Measurements from ENCODE around the gene PCDH18. TPM values are rescaled to one million over a fixed set of nuclear protein-coding genes. Genes with fewer than 3 reads are reported as not detected.

Gene PCDH18, protein sequence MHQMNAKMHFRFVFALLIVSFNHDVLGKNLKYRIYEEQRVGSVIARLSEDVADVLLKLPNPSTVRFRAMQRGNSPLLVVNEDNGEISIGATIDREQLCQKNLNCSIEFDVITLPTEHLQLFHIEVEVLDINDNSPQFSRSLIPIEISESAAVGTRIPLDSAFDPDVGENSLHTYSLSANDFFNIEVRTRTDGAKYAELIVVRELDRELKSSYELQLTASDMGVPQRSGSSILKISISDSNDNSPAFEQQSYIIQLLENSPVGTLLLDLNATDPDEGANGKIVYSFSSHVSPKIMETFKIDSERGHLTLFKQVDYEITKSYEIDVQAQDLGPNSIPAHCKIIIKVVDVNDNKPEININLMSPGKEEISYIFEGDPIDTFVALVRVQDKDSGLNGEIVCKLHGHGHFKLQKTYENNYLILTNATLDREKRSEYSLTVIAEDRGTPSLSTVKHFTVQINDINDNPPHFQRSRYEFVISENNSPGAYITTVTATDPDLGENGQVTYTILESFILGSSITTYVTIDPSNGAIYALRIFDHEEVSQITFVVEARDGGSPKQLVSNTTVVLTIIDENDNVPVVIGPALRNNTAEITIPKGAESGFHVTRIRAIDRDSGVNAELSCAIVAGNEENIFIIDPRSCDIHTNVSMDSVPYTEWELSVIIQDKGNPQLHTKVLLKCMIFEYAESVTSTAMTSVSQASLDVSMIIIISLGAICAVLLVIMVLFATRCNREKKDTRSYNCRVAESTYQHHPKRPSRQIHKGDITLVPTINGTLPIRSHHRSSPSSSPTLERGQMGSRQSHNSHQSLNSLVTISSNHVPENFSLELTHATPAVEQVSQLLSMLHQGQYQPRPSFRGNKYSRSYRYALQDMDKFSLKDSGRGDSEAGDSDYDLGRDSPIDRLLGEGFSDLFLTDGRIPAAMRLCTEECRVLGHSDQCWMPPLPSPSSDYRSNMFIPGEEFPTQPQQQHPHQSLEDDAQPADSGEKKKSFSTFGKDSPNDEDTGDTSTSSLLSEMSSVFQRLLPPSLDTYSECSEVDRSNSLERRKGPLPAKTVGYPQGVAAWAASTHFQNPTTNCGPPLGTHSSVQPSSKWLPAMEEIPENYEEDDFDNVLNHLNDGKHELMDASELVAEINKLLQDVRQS
- 30.2 TPM for polyA plus RNA-seq (2013, experiment 1 of 2)
- polyA plus RNA-seq (2013, experiment 2 of 2), result 30.2 TPM

DNA sequence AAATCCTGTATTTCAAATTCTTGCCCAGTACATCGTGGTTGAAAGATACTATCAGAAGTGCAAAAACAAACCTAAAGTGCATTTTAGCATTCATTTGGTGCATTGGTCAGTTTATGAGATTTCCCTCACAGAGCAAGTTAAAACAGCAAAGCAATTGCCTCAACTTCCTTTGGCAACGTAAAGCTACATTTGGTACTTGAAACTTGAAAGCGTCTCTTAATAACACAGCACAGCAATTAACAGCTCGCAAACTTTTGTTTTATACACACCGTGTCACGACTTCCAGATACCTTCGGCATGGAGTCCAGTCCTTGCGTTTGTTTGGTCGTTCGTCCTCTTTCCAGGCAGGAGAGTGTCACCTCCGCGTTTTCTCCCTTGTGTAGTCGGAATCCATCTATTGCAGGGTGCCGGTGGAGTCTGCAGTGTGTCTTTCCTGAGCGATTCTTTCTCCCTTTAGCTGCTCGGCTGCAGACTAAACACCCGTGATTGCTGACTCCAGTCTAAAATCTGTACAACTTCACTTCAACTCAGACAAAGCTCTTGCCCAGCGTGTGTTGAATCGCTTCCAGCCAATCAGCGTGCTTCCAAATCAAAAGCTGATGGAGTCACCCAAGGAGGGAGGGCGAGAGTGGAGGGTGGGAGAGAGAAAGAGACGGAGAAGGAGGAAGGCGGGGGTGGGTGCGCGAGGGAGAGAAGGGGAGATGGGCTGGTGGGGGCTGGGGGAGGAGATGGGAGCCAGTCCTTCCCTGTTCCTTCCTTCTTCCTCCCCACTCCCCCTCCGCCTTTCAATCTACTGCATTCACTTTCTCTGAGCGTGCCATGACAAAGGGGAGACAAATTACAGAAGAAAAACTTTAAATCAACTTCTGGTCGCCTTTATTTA lies at the start of gene PCDH18:
PCDH18 (minus strand) TSS at position 509 of the 883 bp plus-strand sequence; CDS start at position 103, 406 bp downstream.
- no CpG with 5 or more reads among the region's 28 CpGs for WGBS, 2 donors (ENCODE audit: extremely low coverage in 2 of 2, insufficient read length in 2 of 2, insufficient replicate concordance in 1 of 2)
- H3K18ac ChIP-seq (ENCODE audit: low read length), result peak within 1 kb of the TSS; percentile 83
- DNase-seq (ENCODE audit: low spot score), result peak; percentile 92

DNA sequence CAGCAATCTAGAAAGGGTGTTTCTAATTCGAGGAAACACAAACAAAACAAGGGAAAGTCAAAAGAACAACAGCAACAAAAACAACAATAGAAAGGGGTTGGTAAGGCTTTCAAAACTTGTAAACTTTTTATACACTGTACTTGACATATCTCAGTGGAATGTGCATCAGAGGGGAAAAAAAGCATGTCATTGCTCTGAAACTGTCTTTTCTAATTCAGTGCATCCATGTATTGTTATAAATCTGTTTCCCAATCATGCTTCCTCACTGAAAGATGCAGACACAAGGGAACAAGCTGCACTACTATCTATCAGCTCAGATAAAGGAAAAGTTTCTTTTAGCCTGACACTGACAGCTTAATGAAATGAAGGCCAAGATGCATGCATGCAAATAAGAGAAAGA lies 44.2 kb upstream of the PCDH18 start:
- Histone ChIP-seq H3K4me3 (ENCODE audit: low read length in 2 of 2) (no peak overlapping the region), H4K91ac (ENCODE audit: low read depth, low read length, poor library complexity) (no peak overlapping the region), H3K4me1 (ENCODE audit: control insufficient read depth in 2 of 2, insufficient read depth in 1 of 2, low read depth in 1 of 2, low read length in 2 of 2) (peaks cover 0 to 6% of the 10 kb centered on the region in 2 donors), H3K14ac (ENCODE audit: low read length) (no peak overlapping the region), H2BK5ac (ENCODE audit: low read length) (no peak overlapping the region), H3K36me3 (replicated peaks in 1 of 2; ENCODE audit: control insufficient read depth in 2 of 2, insufficient read depth in 2 of 2, low read length in 2 of 2) (no peaks in the 10 kb centered on the region), H3K4ac (ENCODE audit: low read length) (no peak overlapping the region), H2AK5ac (ENCODE audit: low read depth, low read length) (no peak overlapping the region), H2AFZ (ENCODE audit: low read length) (peak overlapping the region; percentile 63), H4K8ac (ENCODE audit: low read depth, low read length) (no peak overlapping the region), H3K27me3 (ENCODE audit: control insufficient read depth in 3 of 3, insufficient read depth in 3 of 3, low read depth in 1 of 3, low read length in 3 of 3) (no peaks in the 10 kb centered on the region), H3K23ac (ENCODE audit: low read depth, low read length, poor library complexity) (no peak overlapping the region), H3K79me1 (ENCODE audit: low read depth, low read length) (no peaks in the 10 kb centered on the region), H3K27ac (replicated peaks; ENCODE audit: low read length) (no peak overlapping the region), H3K9me3 (replicated peaks in 1 of 2; ENCODE audit: control insufficient read depth in 2 of 2, insufficient read depth in 1 of 2, low read depth in 1 of 2, low read length in 2 of 2) (no peaks in the 10 kb centered on the region), H2BK120ac (ENCODE audit: low read depth, low read length) (no peak overlapping the region), H2BK15ac (ENCODE audit: low read length) (no peak overlapping the region), H2BK12ac (ENCODE audit: low read length) (no peak overlapping the region), H3K9ac (ENCODE audit: low read depth, low read length, poor library complexity) (no peak overlapping the region), H3K4me2 (ENCODE audit: insufficient read depth, low read length, poor library complexity, severe bottlenecking) (no peak overlapping the region), H3K18ac (ENCODE audit: low read length) (no peak overlapping the region)
- WGBS, 2 donors (ENCODE audit: extremely low coverage in 2 of 2, insufficient read length in 2 of 2, insufficient replicate concordance in 1 of 2), result no CpG with 5 or more reads among the region's 1 CpG
- DNase-seq (ENCODE audit: low spot score), result no peak

More for the DNA sequence above, at the start of gene PCDH18:
- Histone ChIP-seq H3K4me1 (ENCODE audit: control insufficient read depth in 2 of 2, insufficient read depth in 1 of 2, low read depth in 1 of 2, low read length in 2 of 2) (peaks cover 9 to 25% of the 10 kb centered on the region in 2 donors), H2BK120ac (ENCODE audit: low read depth, low read length) (no peak within 1 kb of the TSS), H3K27ac (replicated peaks; ENCODE audit: low read length) (peak within 1 kb of the TSS; percentile 90), H3K79me1 (ENCODE audit: low read depth, low read length) (no peaks in the 10 kb centered on the region), H3K4ac (ENCODE audit: low read length) (no peak within 1 kb of the TSS), H2BK5ac (ENCODE audit: low read length) (no peak within 1 kb of the TSS), H3K27me3 (ENCODE audit: control insufficient read depth in 3 of 3, insufficient read depth in 3 of 3, low read depth in 1 of 3, low read length in 3 of 3) (no peaks in the 10 kb centered on the region), H3K4me3 (ENCODE audit: low read length in 2 of 2) (peak within 1 kb of the TSS; percentile 85 to 93), H3K4me2 (ENCODE audit: insufficient read depth, low read length, poor library complexity, severe bottlenecking) (peak within 1 kb of the TSS; percentile 46), H3K9me3 (replicated peaks in 1 of 2; ENCODE audit: control insufficient read depth in 2 of 2, insufficient read depth in 1 of 2, low read depth in 1 of 2, low read length in 2 of 2) (no peaks in the 10 kb centered on the region), H4K8ac (ENCODE audit: low read depth, low read length) (no peak within 1 kb of the TSS), H2BK15ac (ENCODE audit: low read length) (no peak within 1 kb of the TSS), H2AK5ac (ENCODE audit: low read depth, low read length) (no peak within 1 kb of the TSS), H2BK12ac (ENCODE audit: low read length) (no peak within 1 kb of the TSS), H3K36me3 (replicated peaks in 1 of 2; ENCODE audit: control insufficient read depth in 2 of 2, insufficient read depth in 2 of 2, low read length in 2 of 2) (peaks cover 7 to 38% of the 10 kb centered on the region in 2 donors), H2AFZ (ENCODE audit: low read length) (peak within 1 kb of the TSS; percentile 46), H3K23ac (ENCODE audit: low read depth, low read length, poor library complexity) (no peak within 1 kb of the TSS), H4K91ac (ENCODE audit: low read depth, low read length, poor library complexity) (no peak within 1 kb of the TSS), H3K14ac (ENCODE audit: low read length) (no peak within 1 kb of the TSS), H3K9ac (ENCODE audit: low read depth, low read length, poor library complexity) (peak within 1 kb of the TSS; percentile 70)

DNA sequence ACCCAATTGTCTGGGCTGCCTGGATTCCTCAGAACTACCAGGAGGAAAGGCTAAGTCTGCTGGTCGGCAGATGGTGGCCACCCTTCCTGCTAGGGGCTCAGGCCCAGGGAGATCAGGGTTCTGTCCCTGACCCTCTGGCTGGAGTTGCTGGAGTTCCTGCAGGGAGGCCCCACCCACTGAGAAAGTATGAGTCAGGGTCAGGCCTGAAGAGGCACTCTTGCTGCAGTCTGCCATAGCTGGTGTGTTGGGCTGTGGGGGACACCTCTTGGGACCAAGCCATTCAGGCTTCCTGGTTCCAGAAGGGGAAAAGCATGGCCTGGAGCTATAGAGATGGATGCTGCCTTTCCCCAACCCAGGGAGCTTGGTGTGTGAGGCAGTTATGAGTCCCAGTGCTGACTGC lies 40.4 kb upstream of the PCDH18 start:
- Histone ChIP-seq H3K79me1 (ENCODE audit: low read depth, low read length) (no peaks in the 10 kb centered on the region), H2BK15ac (ENCODE audit: low read length) (no peak overlapping the region), H2BK120ac (ENCODE audit: low read depth, low read length) (no peak overlapping the region), H3K23ac (ENCODE audit: low read depth, low read length, poor library complexity) (no peak overlapping the region), H4K8ac (ENCODE audit: low read depth, low read length) (peak overlapping the region; percentile 93), H3K9me3 (replicated peaks in 1 of 2; ENCODE audit: control insufficient read depth in 2 of 2, insufficient read depth in 1 of 2, low read depth in 1 of 2, low read length in 2 of 2) (no peaks in the 10 kb centered on the region), H3K4me2 (ENCODE audit: insufficient read depth, low read length, poor library complexity, severe bottlenecking) (no peak overlapping the region), H3K18ac (ENCODE audit: low read length) (no peak overlapping the region), H2BK5ac (ENCODE audit: low read length) (no peak overlapping the region), H4K91ac (ENCODE audit: low read depth, low read length, poor library complexity) (no peak overlapping the region), H2BK12ac (ENCODE audit: low read length) (peak overlapping the region; percentile 46), H3K4me1 (ENCODE audit: control insufficient read depth in 2 of 2, insufficient read depth in 1 of 2, low read depth in 1 of 2, low read length in 2 of 2) (peaks cover 0 to 6% of the 10 kb centered on the region in 2 donors), H2AK5ac (ENCODE audit: low read depth, low read length) (no peak overlapping the region), H2AFZ (ENCODE audit: low read length) (no peak overlapping the region), H3K14ac (ENCODE audit: low read length) (no peak overlapping the region), H3K4me3 (ENCODE audit: low read length in 2 of 2) (no peak overlapping the region), H3K27ac (replicated peaks; ENCODE audit: low read length) (no peak overlapping the region), H3K9ac (ENCODE audit: low read depth, low read length, poor library complexity) (no peak overlapping the region), H3K4ac (ENCODE audit: low read length) (no peak overlapping the region), H3K36me3 (replicated peaks in 1 of 2; ENCODE audit: control insufficient read depth in 2 of 2, insufficient read depth in 2 of 2, low read length in 2 of 2) (no peaks in the 10 kb centered on the region), H3K27me3 (ENCODE audit: control insufficient read depth in 3 of 3, insufficient read depth in 3 of 3, low read depth in 1 of 3, low read length in 3 of 3) (no peaks in the 10 kb centered on the region)
- no peak for DNase-seq (ENCODE audit: low spot score)
- no CpG with 5 or more reads among the region's 1 CpG for WGBS, 2 donors (ENCODE audit: extremely low coverage in 2 of 2, insufficient read length in 2 of 2, insufficient replicate concordance in 1 of 2)
